HEK293 (cell line): ENCODE data around the gene SRP14.
"Not testable (repeated sequence)": the region's sequence is repeated elsewhere in the genome, so short reads cannot be mapped to it uniquely, and the experiment has no call there.

Experiments
- CTCF ChIA-PET: fragments of 350-600 bp; formaldehyde crosslinking; extraction: SDS; loops from one replicate; lab custom pipeline; 2021; ENCODE audit warnings: antibody characterized with exemption; lab: Yijun Ruan, JAX
- POLR2A ChIA-PET: fragments of 300-600 bp; formaldehyde crosslinking; extraction: SDS; loops from one replicate; lab custom pipeline; 2020; ENCODE audit warnings: antibody characterized with exemption, inconsistent platforms; lab: Yijun Ruan, JAX
- H3K27ac ChIP-seq: fragments of 200-500 bp; sonication (Bioruptor generic); 2 replicates; pipeline ENCODE4 v1.5.1; 2014; ENCODE audit warnings: low read depth, low read length, control low read depth, inconsistent platforms; ENCODE audit errors: extremely low read depth
- H3K36me3 ChIP-seq, 2 experiments: fragments of 200-500 bp in 1 of 2; sonication (Bioruptor generic) in 1 of 2; 1 replicate in 1 of 2; 2 replicates in 1 of 2; pipeline ENCODE4 v1.5.1; 2014 to 2017; ENCODE audit warnings: inconsistent platforms in 2 of 2, low read length in 2 of 2; ENCODE audit not compliant: control insufficient read depth in 2 of 2, insufficient read depth in 1 of 2
- H3K4me1 ChIP-seq: fragments of 200-500 bp; sonication (Bioruptor generic); 2 replicates; pipeline ENCODE4 v1.5.1; 2014; ENCODE audit warnings: mild to moderate bottlenecking, low read length, inconsistent platforms; ENCODE audit not compliant: control insufficient read depth, insufficient read depth
- H3K4me3 ChIP-seq: 2 replicates; pipeline ENCODE4 v1.5.1; 2011; ENCODE audit warnings: low read depth, mild to moderate bottlenecking, control low read depth, low read length, moderate library complexity
- H3K9me3 ChIP-seq: fragments of 200-500 bp; sonication (Bioruptor generic); 2 replicates; pipeline ENCODE4 v1.5.1; 2014; ENCODE audit warnings: low read depth, low read length, inconsistent platforms; ENCODE audit not compliant: control insufficient read depth, insufficient read depth
- HOXD13 ChIP-seq: sonication (generic); formaldehyde crosslinking; IDR thresholded peaks from 2 replicates; pipeline ENCODE4 v1.8.0; 2022; ENCODE audit warnings: missing genetic modification reagents, borderline replicate concordance
- MYNN ChIP-seq: fragments of 450-650 bp; formaldehyde crosslinking; IDR thresholded peaks from 2 replicates; pipeline ENCODE4 v1.5.1; 2016; ENCODE audit warnings: missing biosample characterization, missing genetic modification characterization, borderline replicate concordance
- MZF1 ChIP-seq: fragments of 450-650 bp; formaldehyde crosslinking; IDR thresholded peaks from 2 replicates; pipeline ENCODE4 v1.5.1; 2017; ENCODE audit warnings: missing biosample characterization, missing genetic modification characterization, borderline replicate concordance
- TRIM28 ChIP-seq: IDR thresholded peaks from 2 replicates; pipeline ENCODE4 v1.6.1; 2011; ENCODE audit warnings: low read length, control low read depth, borderline replicate concordance
- ZIC2 ChIP-seq: fragments of 450-650 bp; formaldehyde crosslinking; IDR thresholded peaks from 2 replicates; pipeline ENCODE4 v1.5.1; 2016; ENCODE audit warnings: missing biosample characterization, missing genetic modification characterization
- ZNF221 ChIP-seq: fragments of 450-650 bp; formaldehyde crosslinking; IDR thresholded peaks from 2 replicates; pipeline ENCODE4 v1.5.1; 2017; ENCODE audit warnings: missing biosample characterization, missing genetic modification characterization, borderline replicate concordance
- ZNF324 ChIP-seq: fragments of 450-650 bp; formaldehyde crosslinking; IDR thresholded peaks from 2 replicates; pipeline ENCODE4 v1.5.1; 2016; ENCODE audit warnings: missing biosample characterization, missing genetic modification characterization
- ZNF416 ChIP-seq: fragments of 450-650 bp; formaldehyde crosslinking; IDR thresholded peaks from 2 replicates; pipeline ENCODE4 v1.5.1; 2016; ENCODE audit warnings: missing biosample characterization, missing genetic modification characterization
- ZNF558 ChIP-seq: fragments of 450-650 bp; formaldehyde crosslinking; IDR thresholded peaks from 2 replicates; pipeline ENCODE4 v1.5.1; 2016; ENCODE audit warnings: missing biosample characterization, missing genetic modification characterization
- ZNF561 ChIP-seq: fragments of 450-650 bp; IDR thresholded peaks from 2 replicates; pipeline ENCODE4 v1.5.1; 2018; ENCODE audit warnings: missing biosample characterization, missing genetic modification characterization, borderline replicate concordance
- ZNF585B ChIP-seq: fragments of 450-650 bp; formaldehyde crosslinking; IDR thresholded peaks from 2 replicates; pipeline ENCODE4 v1.5.1; 2016; ENCODE audit warnings: missing biosample characterization, missing genetic modification characterization
- ZNF670 ChIP-seq: fragments of 450-650 bp; formaldehyde crosslinking; IDR thresholded peaks from 2 replicates; pipeline ENCODE4 v1.5.1; 2016; ENCODE audit warnings: missing biosample characterization, missing genetic modification characterization, low read depth
- ZNF777 ChIP-seq: fragments of 450-650 bp; formaldehyde crosslinking; IDR thresholded peaks from 2 replicates; pipeline ENCODE4 v1.5.1; 2017; ENCODE audit warnings: missing biosample characterization, missing genetic modification characterization, borderline replicate concordance
- TF ChIP-seq, protein P1 (sequence below): fragments of 450-650 bp; formaldehyde crosslinking; conservative IDR thresholded peaks from 2 replicates; pipeline ENCODE4 v1.5.1; 2016; ENCODE audit warnings: low read depth, missing biosample characterization, missing genetic modification characterization
- TF ChIP-seq, protein P2 (sequence below): fragments of 450-650 bp; formaldehyde crosslinking; IDR thresholded peaks from 2 replicates; pipeline ENCODE4 v1.5.1; 2016; ENCODE audit warnings: missing biosample characterization, missing genetic modification characterization
- TF ChIP-seq, protein P3 (sequence below): fragments of 450-650 bp; formaldehyde crosslinking; IDR thresholded peaks from 2 replicates; pipeline ENCODE4 v1.5.1; 2016; ENCODE audit warnings: missing biosample characterization, missing genetic modification characterization

The SRP14 gene

DNA sequence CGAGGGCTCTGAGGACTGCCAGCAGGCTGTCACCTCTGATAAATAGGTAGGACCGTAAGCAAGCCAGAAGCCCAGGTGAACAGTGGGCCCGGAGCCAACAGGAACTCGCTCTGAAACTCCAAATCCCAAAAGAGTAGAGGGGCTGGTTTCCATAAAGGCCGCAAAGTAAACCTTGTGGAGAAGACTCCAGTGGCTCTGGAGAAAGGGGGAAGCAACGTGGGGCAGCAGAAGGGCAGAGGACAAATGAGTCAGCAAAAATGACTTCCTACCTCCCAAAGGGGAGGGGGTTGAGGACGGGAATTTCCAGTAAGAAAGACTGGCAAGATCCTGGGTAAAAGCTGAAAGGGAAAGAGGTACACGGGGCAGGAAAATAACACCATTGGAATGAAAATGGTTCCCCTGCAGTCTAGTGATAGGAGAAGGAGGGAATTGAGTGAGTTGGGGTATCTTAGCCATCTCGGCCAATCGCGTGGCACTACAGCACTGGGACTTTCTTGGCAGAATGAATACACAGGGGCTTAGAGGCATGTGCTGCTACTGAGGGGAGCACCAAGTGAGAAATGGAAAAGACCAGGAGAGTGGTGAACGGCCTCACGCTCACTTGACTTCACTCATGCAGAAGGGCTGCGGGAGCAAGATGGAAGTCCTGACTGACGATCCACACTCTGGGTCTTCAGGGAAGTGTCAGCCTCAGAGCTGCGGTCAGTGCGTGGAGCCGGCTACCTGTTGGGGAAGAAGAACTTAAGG is 36.5 kb upstream of the SRP14 start (continued):
- TF ChIP-seq, protein P1, sequence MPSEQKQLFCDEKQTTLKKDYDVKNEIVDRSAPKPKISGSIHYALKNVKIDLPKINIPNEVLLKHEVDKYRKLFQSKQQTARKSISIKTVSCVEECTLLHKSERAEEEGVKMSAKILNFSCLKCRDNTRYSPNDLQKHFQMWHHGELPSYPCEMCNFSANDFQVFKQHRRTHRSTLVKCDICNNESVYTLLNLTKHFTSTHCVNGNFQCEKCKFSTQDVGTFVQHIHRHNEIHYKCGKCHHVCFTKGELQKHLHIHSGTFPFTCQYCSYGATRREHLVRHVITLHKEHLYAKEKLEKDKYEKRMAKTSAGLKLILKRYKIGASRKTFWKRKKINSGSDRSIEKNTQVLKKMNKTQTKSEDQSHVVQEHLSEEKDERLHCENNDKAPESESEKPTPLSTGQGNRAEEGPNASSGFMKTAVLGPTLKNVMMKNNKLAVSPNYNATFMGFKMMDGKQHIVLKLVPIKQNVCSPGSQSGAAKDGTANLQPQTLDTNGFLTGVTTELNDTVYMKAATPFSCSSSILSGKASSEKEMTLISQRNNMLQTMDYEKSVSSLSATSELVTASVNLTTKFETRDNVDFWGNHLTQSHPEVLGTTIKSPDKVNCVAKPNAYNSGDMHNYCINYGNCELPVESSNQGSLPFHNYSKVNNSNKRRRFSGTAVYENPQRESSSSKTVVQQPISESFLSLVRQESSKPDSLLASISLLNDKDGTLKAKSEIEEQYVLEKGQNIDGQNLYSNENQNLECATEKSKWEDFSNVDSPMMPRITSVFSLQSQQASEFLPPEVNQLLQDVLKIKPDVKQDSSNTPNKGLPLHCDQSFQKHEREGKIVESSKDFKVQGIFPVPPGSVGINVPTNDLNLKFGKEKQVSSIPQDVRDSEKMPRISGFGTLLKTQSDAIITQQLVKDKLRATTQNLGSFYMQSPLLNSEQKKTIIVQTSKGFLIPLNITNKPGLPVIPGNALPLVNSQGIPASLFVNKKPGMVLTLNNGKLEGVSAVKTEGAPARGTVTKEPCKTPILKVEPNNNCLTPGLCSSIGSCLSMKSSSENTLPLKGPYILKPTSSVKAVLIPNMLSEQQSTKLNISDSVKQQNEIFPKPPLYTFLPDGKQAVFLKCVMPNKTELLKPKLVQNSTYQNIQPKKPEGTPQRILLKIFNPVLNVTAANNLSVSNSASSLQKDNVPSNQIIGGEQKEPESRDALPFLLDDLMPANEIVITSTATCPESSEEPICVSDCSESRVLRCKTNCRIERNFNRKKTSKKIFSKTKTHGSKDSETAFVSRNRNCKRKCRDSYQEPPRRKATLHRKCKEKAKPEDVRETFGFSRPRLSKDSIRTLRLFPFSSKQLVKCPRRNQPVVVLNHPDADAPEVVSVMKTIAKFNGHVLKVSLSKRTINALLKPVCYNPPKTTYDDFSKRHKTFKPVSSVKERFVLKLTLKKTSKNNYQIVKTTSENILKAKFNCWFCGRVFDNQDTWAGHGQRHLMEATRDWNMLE (tag by site-specific recombination): no peak
- TF ChIP-seq MZF1 (tag by site-specific recombination): no peak
- TF ChIP-seq ZNF670: no peak
- TF ChIP-seq ZNF777 (tag by site-specific recombination): no peak
- no peak for TF ChIP-seq ZNF324
- TF ChIP-seq HOXD13 (CRISPR knock-in tag): no peak
- no peak for TF ChIP-seq ZNF558

DNA sequence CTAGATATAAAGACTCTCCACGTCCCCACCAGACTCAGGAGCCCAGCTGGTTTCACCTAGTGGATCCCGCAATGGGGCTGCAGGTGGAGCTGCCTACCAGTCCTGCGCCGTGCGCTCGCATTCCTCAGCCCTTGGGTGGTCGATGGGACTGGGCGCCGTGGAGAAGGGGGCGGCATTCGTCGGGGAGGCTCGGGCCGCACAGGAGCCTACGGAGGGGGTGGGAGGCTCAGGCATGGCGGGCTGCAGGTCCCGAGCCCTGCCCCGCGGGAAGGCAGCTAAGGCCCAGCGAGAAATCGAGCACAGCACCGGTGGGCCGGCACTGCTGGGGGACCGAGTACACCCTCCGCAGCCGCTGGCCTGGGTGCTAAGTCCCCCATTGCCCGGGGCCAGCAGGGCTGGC is 35.7 kb upstream of the SRP14 start:
- H3K27ac ChIP-seq, H3K4me1 ChIP-seq, H3K9me3 ChIP-seq, H3K36me3 ChIP-seq, H3K4me3 ChIP-seq, POLR2A ChIA-PET: not testable (repeated sequence)
- CTCF ChIA-PET: interaction anchor here (1.1 to 2.4 kb wide), 2 partner anchors 30 to 32 kb away, joined by 4 to 11 read pairs; no protein-coding TSS in a partner anchor

DNA sequence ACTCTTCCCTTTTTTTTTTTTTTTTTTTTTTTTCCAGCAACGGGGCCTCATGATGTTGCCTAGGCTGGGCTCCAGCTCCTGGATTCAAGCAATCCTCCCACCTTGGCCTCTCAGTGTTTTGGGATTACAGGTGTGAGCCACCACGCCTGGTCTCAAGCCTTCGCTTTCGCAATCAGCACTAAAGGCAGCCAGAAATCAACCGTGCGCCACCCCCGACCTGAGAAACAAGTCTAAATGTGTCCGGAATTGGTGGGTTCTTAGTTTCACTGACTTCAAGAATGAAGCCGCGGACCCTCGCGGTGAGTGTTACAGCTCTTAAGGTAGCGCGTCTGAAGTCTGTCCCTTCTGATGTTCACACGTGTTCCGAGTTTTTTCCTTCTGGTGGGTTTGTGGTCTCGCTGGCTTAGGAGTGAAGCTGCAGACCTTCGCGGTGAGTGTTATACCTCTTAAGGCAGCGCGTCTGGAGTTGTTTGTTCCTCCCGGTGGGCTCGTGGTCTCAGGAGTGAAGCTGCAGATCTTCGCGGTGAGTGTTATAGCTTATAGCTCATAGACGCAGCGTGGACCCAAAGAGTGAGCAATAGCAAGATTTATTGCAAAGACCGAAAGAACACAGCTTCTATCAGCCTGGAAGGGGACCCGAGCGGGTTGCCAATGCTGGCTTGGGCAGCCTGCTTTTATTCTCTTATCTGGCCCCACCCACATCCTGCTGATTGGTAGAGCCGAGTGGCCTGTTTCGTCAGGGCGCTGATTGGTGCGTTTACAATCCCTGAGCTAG is 34.9 kb upstream of the SRP14 start:
- H3K9me3 ChIP-seq, POLR2A ChIA-PET, H3K27ac ChIP-seq, H3K36me3 ChIP-seq, H3K4me3 ChIP-seq: not testable (repeated sequence)
- CTCF ChIA-PET: interaction anchor here (1.1 to 2.4 kb wide), 2 partner anchors 30 to 33 kb away, joined by 4 to 11 read pairs; no protein-coding TSS in a partner anchor
- peaks cover 11% of the 10 kb centered on the region for H3K4me1 ChIP-seq

DNA sequence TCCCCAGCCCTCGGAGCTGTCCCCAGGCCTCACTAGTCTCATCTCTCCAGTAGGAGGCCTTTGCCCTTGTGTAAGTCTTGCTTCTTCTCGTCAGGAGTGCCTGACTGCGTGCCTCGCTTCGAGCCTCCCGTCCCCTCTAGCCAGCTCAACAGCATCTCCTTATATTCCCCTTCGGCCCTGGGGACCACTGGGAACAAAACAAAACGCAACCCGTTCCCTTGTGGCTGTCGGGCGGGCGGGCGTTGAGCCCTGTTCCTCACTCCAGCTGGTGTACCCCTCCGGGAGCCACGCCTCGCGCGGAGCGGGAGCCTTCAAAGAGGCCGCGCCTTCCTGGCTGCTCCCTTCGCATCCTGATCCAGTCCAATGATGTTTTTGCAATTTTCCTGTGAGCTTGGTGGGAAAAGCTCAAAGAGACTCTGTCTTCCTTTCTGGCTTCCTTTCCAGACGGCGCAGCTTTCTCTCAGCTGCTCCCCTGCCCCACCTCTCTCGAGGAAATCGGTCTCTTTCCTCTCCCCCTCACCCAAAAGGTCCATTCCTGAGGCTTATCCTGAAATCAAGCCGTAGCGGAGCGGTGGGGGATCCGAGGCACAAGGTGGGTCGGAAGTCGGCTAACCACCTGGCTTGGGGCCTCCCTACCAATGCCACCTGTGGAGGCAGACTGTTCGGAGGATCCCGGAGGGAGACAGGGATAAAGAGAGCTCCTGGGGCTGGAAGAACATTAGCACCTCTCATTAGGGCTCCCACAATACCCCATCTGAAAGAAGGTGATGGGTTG is 33.4 kb upstream of the SRP14 start:
- ChIA-PET POLR2A (no interaction called here), CTCF (interaction anchor here (2.4 kb wide), 1 partner anchor 32 kb away, joined by 11 read pairs; no protein-coding TSS in a partner anchor)
- H3K36me3 ChIP-seq: no peaks in the 10 kb centered on the region
- H3K9me3 ChIP-seq: no peaks in the 10 kb centered on the region
- no peak overlapping the region for H3K27ac ChIP-seq
- no peak overlapping the region for H3K4me3 ChIP-seq
- TF ChIP-seq, protein P2, sequence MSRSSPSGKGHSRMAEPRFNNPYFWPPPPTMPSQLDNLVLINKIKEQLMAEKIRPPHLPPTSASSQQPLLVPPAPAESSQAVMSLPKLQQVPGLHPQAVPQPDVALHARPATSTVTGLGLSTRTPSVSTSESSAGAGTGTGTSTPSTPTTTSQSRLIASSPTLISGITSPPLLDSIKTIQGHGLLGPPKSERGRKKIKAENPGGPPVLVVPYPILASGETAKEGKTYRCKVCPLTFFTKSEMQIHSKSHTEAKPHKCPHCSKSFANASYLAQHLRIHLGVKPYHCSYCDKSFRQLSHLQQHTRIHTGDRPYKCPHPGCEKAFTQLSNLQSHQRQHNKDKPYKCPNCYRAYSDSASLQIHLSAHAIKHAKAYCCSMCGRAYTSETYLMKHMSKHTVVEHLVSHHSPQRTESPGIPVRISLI (tag by site-specific recombination): no peak
- TF ChIP-seq ZNF221 (tag by site-specific recombination) (no peak), ZNF561 (tag by site-specific recombination) (no peak), ZNF585B (no peak), TRIM28 (no peak), MYNN (tag by site-specific recombination) (no peak), ZIC2 (tag by site-specific recombination) (no peak), ZNF416 (no peak)
- TF ChIP-seq, protein P3, sequence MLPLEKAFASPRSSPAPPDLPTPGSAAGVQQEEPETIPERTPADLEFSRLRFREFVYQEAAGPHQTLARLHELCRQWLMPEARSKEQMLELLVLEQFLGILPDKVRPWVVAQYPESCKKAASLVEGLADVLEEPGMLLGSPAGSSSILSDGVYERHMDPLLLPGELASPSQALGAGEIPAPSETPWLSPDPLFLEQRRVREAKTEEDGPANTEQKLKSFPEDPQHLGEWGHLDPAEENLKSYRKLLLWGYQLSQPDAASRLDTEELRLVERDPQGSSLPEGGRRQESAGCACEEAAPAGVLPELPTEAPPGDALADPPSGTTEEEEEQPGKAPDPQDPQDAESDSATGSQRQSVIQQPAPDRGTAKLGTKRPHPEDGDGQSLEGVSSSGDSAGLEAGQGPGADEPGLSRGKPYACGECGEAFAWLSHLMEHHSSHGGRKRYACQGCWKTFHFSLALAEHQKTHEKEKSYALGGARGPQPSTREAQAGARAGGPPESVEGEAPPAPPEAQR (tag by site-specific recombination): no peak
- H3K4me1 ChIP-seq: peaks cover 21% of the 10 kb centered on the region
